Tibial artery (tissue), 4 donors: Measurements from ENCODE around the gene LIN7A.

ENCODE experiments used
- DNase-seq, 2 donors: peaks; one replicate each; pipeline ENCODE4 v3.0.0-alpha.2; 2019
- H3K27ac ChIP-seq, 2 donors: fragments of 200-600 bp; sonication (generic) in 1 of 2; 1 replicate in 1 of 2; 2 replicates in 1 of 2; pipeline ENCODE4 v1.5.1; 2018 to 2019; ENCODE audit warnings: mild to moderate bottlenecking in 1 of 2
- H3K27me3 ChIP-seq, 2 donors: fragments of 200-600 bp; sonication (generic) in 1 of 2; one replicate each; pipeline versions ENCODE4 v1.5.1 to v1.6.0; 2016 to 2019
- H3K36me3 ChIP-seq, 3 donors: fragments of 200-600 bp; sonication (generic) in 2 of 3; one replicate each; pipeline ENCODE4 v1.5.1; 2016 to 2019; ENCODE audit warnings: mild to moderate bottlenecking in 2 of 3
- H3K4me1 ChIP-seq, 4 donors: fragments of 200-600 bp; sonication (generic) in 2 of 4; 1 replicate in 3 of 4; 2 replicates in 1 of 4; pipeline ENCODE4 v1.5.1; 2016 to 2019
- H3K4me3 ChIP-seq, 2 donors: fragments of 200-600 bp; sonication (generic) in 1 of 2; 1 replicate in 1 of 2; 2 replicates in 1 of 2; pipeline ENCODE4 v1.5.1; 2018 to 2019; ENCODE audit warnings: mild to moderate bottlenecking in 2 of 2
- H3K9me3 ChIP-seq, 3 donors: fragments of 200-600 bp; sonication (generic) in 1 of 3; one replicate each; pipeline ENCODE4 v1.5.1; 2016 to 2019
- intact Hi-C: fragments of 100-400 bp; cut with DNase I; formaldehyde crosslinking; loops from one replicate; pipeline ENCODE4 v1.15.0; 2023; ENCODE audit warnings: low total_unique reads
- TF ChIP-seq, protein P1 (sequence below), 2 experiments: fragments of 200-600 bp in 1 of 2; fragments of 450-650 bp in 1 of 2; IDR thresholded peaks; one replicate each; pipeline ENCODE4 v1.5.1; 2017 to 2019; ENCODE audit warnings: antibody characterized with exemption in 2 of 2, mild to moderate bottlenecking in 1 of 2, moderate library complexity in 1 of 2

The LIN7A gene

DNA sequence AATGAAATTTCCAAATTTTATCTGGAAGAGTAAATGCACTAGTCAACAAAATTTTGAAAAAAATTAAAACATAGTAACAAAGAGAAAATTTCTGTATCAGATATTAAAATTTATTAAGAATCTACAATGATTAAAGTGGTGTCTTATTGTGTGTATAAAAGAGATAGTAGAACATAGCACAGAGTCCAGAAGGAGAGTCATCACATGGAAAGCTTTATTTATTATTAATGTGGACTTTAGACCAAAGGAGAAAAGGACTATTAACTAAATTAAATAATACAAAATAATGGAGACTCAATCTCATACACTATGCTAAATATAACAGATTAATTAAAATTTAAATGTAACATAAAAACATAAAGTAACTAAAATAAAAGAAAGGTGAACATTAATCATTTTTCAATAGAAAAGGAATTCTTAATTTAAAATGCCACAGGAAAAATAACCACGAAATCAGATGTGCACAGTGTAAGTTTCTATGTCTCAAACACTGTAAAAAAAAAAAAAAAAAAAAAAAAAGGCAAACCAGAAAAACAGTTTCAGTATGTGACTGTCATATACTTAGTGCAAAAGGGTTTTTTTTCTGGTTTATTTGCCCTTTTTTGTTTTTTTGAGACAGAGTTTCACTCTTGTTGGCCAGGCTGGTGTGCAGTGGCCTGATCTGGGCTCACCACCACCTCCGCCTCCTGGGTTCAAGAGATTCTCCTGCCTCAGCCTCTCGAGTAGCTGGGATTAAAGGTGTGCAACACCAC is 125.6 kb downstream of the LIN7A start:
- peaks cover 0 to 9% (median 0%) of the 10 kb centered on the region in 4 donors for H3K4me1 ChIP-seq
- no peak for DNase-seq
- H3K4me3 ChIP-seq = no peak overlapping the region
- TF ChIP-seq, protein P1, sequence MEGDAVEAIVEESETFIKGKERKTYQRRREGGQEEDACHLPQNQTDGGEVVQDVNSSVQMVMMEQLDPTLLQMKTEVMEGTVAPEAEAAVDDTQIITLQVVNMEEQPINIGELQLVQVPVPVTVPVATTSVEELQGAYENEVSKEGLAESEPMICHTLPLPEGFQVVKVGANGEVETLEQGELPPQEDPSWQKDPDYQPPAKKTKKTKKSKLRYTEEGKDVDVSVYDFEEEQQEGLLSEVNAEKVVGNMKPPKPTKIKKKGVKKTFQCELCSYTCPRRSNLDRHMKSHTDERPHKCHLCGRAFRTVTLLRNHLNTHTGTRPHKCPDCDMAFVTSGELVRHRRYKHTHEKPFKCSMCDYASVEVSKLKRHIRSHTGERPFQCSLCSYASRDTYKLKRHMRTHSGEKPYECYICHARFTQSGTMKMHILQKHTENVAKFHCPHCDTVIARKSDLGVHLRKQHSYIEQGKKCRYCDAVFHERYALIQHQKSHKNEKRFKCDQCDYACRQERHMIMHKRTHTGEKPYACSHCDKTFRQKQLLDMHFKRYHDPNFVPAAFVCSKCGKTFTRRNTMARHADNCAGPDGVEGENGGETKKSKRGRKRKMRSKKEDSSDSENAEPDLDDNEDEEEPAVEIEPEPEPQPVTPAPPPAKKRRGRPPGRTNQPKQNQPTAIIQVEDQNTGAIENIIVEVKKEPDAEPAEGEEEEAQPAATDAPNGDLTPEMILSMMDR (IDR thresholded peaks at IDR 0.05) = no peak
- H3K9me3 ChIP-seq = no peaks in the 10 kb centered on the region
- H3K27ac ChIP-seq = no peak overlapping the region
- no peaks in the 10 kb centered on the region for H3K27me3 ChIP-seq
- peaks cover 0 to 6% (median 4%) of the 10 kb centered on the region in 3 donors for H3K36me3 ChIP-seq
- intact Hi-C loops = no loop called here

DNA sequence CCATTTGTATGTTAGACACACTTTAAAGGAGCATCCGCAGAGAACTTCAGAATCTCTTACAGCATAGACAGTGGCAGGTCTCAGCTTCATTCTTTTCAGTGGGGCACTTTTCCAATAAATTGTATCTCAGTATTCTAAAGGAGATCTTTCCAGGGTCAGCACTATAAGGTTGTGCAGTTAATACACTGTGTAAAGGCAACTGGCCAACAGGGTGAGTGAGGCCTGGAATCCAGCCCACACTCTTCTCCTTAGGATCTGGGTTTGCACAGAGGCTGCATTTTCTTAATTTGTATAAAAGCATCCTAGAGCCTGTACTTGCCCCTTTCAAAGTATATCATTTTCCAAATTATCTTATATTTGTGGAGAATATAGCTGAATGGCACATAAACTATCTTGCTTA is 126.9 kb downstream of the LIN7A start:
- TF ChIP-seq, protein P1 (IDR thresholded peaks at IDR 0.05) = no peak
- H3K36me3 ChIP-seq = peaks cover 0 to 6% (median 4%) of the 10 kb centered on the region in 3 donors
- intact Hi-C loops = no loop called here

DNA sequence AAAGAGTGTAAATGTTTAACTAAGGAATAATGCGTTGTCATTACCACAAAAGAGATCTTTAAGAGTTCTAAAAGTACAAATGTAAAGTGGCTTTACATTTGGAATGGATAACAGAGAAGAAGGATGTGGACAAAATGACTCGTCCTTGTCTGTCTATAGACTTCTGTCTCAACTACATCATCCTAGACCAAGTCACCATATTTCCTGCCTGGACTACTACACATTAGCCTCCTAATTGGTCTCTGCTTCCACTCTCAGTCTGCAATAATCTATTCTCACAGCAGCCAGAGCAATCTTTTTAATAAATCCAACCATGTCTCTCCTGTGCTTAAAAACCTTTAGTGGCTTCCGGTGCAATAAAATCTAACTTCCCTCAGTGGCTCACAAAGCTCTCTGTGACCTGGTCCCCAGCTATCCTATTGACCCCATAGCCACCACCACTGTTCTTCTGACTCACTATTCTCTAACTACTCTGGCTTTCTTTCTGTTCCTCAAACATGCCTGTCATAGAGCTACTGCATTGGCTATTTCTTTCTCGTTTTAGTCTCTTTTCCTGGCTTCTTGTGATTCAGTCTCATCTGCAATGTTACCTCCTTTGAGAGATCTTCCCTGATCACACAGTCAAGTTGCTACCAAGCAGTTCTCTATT is 130.0 kb downstream of the LIN7A start:
- TF ChIP-seq, protein P1 (IDR thresholded peaks at IDR 0.05) = no peak
- Histone ChIP-seq H3K4me3 (no peak overlapping the region), H3K27me3 (no peaks in the 10 kb centered on the region), H3K9me3 (no peaks in the 10 kb centered on the region), H3K4me1 (peaks cover 0 to 7% (median 0%) of the 10 kb centered on the region in 4 donors), H3K27ac (no peak overlapping the region), H3K36me3 (peaks cover 0 to 6% (median 4%) of the 10 kb centered on the region in 3 donors)
- intact Hi-C loops = no loop called here
- no peak for DNase-seq

More for the DNA sequence above, 126.9 kb downstream of the LIN7A start:
- Histone ChIP-seq H3K4me1 (peaks cover 0 to 9% (median 0%) of the 10 kb centered on the region in 4 donors), H3K4me3 (no peak overlapping the region), H3K27ac (no peak overlapping the region), H3K27me3 (no peaks in the 10 kb centered on the region), H3K9me3 (no peaks in the 10 kb centered on the region)
- no peak for DNase-seq

DNA sequence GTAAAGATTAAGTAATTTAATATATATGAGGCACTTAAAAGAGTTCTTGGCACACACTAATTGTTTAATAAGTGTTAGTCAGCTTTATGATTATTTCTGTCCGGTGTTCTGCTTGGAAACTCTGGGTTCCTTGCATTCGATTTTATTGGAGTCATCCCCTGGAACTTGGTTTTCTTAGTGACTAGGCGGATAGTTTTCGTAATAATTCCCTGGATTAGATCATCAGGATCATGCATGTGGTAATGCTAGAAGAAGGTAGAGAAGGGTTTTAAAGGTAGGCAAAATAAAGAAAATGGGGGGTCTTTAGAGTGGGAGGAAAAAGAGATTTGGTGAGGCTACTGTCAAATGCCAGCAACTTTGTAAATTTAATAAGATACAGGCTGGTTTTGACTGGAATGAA is 132.6 kb downstream of the LIN7A start:
- no peak overlapping the region for H3K27ac ChIP-seq
- intact Hi-C loops = no loop called here
- H3K4me1 ChIP-seq = peaks cover 0 to 8% (median 0%) of the 10 kb centered on the region in 4 donors
- no peaks in the 10 kb centered on the region for H3K27me3 ChIP-seq
- DNase-seq = no peak
- H3K36me3 ChIP-seq = no peaks in the 10 kb centered on the region
- TF ChIP-seq, protein P1 (IDR thresholded peaks at IDR 0.05) = no peak
- H3K9me3 ChIP-seq = no peaks in the 10 kb centered on the region
- no peak overlapping the region for H3K4me3 ChIP-seq

DNA sequence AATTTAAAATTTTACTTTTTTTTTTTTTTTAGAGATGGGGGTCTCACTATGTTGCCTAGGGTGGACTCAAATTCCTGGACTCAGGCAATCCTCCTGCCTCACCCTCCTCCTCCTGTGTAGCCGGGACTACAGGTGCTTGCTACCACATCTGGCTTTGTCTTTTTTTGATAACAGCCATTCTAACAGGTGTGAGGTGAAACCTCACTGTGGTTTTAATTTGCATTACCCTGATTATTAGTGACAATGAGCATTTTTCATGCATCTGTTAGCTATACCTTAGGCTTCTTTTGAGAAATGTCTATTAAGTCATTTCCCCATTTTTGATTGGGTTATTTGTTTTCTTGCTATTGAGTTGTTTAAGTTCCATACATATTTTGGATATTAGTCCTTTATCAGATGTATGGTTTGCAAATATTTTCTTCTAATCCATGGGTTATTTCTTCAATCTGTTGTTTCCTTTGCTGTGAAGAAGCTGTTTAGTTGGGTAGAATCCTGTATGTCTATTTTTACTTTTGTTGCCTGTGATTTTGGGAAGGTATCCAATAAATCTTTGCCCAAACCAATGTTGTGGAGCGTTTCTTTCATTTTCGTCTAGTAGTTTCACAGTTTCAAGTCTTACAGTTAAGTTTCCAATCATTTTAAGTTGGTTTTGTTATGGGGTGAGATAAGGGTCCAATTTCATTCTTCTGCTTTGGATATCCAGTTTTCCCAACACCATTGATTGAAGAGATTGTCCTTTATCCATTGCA is 134.9 kb downstream of the LIN7A start:
- Histone ChIP-seq H3K36me3 (no peaks in the 10 kb centered on the region), H3K4me1 (peaks cover 0 to 8% (median 0%) of the 10 kb centered on the region in 4 donors), H3K27ac (no peak overlapping the region), H3K4me3 (no peak overlapping the region), H3K27me3 (no peaks in the 10 kb centered on the region), H3K9me3 (no peaks in the 10 kb centered on the region)
- intact Hi-C loops = no loop called here
- DNase-seq = no peak
- TF ChIP-seq, protein P1 (IDR thresholded peaks at IDR 0.05) = no peak
